Stimulated activated naive CD8-positive, alpha-beta T cell treated with anti-CD3 and anti-CD28 coated beads, Interleukin-15, amount 100 ng/mL, for 72 hours (primary cell): ENCODE data around the gene HSPB6.

Source experiments
- ATAC-seq: fragments of 150-1000 bp; cut with Tn5 transposase; 2 replicates; pipeline ENCODE4 v1.10.0; 2021; ENCODE audit warnings: mild to moderate bottlenecking, moderate library complexity
- DNase-seq, 2 donors: peaks; one replicate each; pipeline ENCODE4 v3.0.0; 2021 to 2022
- H3K27ac Mint-ChIP-seq, 2 donors: one replicate each; pipeline ENCODE4 v1.8.0; 2022; ENCODE audit warnings: mild to moderate bottlenecking in 2 of 2, mixed read lengths in 2 of 2, moderate library complexity in 2 of 2
- H3K27me3 Mint-ChIP-seq: one replicate; pipeline ENCODE4 v1.8.0; 2022; ENCODE audit warnings: mixed read lengths
- H3K4me1 Mint-ChIP-seq: one replicate; pipeline ENCODE4 v1.8.0; 2022; ENCODE audit warnings: mild to moderate bottlenecking, mixed read lengths
- H3K4me3 Mint-ChIP-seq, 2 donors: one replicate each; pipeline ENCODE4 v1.8.0; 2022; ENCODE audit warnings: mild to moderate bottlenecking in 2 of 2, mixed read lengths in 2 of 2, moderate library complexity in 1 of 2
- H3K9me3 Mint-ChIP-seq, 2 donors: one replicate each; pipeline ENCODE4 v1.8.0; 2022; ENCODE audit warnings: mixed read lengths in 2 of 2

HSPB6 gene

GRCh38 chr19:35745328-35746086 is 11.3 kb downstream of the HSPB6 start, which contains the start of the genes PSENEN and U2AF1L4:
Gene PSENEN, plus strand, starts transcription at chr19:35745651. Its CDS starts 280 bp downstream, at chr19:35745931.
Gene U2AF1L4, minus strand, starts transcription at chr19:35745418. Its CDS starts 27 bp downstream, at chr19:35745391.
- Mint-ChIP-seq H3K4me1 (peaks cover 70% of the 10 kb centered on the region), H3K4me3 (peak within 1 kb of the TSS; percentile 97 to 100), H3K9me3 (no peaks in the 10 kb centered on the region), H3K27ac (peak within 1 kb of the TSS; percentile 99 to 100), H3K27me3 (no peaks in the 10 kb centered on the region)
- DNase-seq (peak; percentile 95 to 98), ATAC-seq (peak; percentile 64)

- Mint-ChIP-seq H3K9me3 (no peaks in the 10 kb centered on the region), H3K4me3 (peak overlapping the region; percentile 97 to 100), H3K27me3 (no peaks in the 10 kb centered on the region), H3K27ac (peak overlapping the region; percentile 99 to 100), H3K4me1 (peaks cover 65% of the 10 kb centered on the region)
- ATAC-seq (peak; percentile 62), DNase-seq (peak; percentile 91)
Measured at GRCh38 chr19:35744430-35745327, 12.2 kb downstream of the HSPB6 start.

GRCh38 chr19:35743640-35744429 is 13.0 kb downstream of the HSPB6 start:
- no peaks in the 10 kb centered on the region for H3K27me3 Mint-ChIP-seq
- ATAC-seq = no peak
- H3K9me3 Mint-ChIP-seq = no peaks in the 10 kb centered on the region
- peaks cover 65% of the 10 kb centered on the region for H3K4me1 Mint-ChIP-seq
- H3K27ac Mint-ChIP-seq = peak overlapping the region; percentile 99 to 100
- DNase-seq = no peak
- H3K4me3 Mint-ChIP-seq = peak overlapping the region; percentile 97 to 100

GRCh38 chr19:35742121-35742724 is 14.6 kb downstream of the HSPB6 start, which contains the start of gene IGFLR1:
Gene IGFLR1, minus strand, starts transcription at chr19:35742452. Its CDS starts 1,272 bp downstream, at chr19:35741180.
- DNase-seq = peak; percentile 82 to 85
- no peaks in the 10 kb centered on the region for H3K27me3 Mint-ChIP-seq
- H3K4me1 Mint-ChIP-seq = peaks cover 63% of the 10 kb centered on the region
- no peaks in the 10 kb centered on the region for H3K9me3 Mint-ChIP-seq
- ATAC-seq = peak; percentile 1
- peak within 1 kb of the TSS; percentile 99 for H3K27ac Mint-ChIP-seq
- peak within 1 kb of the TSS; percentile 97 to 100 for H3K4me3 Mint-ChIP-seq

GRCh38 chr19:35741203-35741515 is 15.7 kb downstream of the HSPB6 start:
- peak overlapping the region; percentile 97 to 100 for H3K4me3 Mint-ChIP-seq
- no peaks in the 10 kb centered on the region for H3K9me3 Mint-ChIP-seq
- H3K27me3 Mint-ChIP-seq = no peaks in the 10 kb centered on the region
- peaks cover 65% of the 10 kb centered on the region for H3K4me1 Mint-ChIP-seq
- DNase-seq = no peak
- peak overlapping the region; percentile 94 to 97 for H3K27ac Mint-ChIP-seq
- peak; percentile 2 for ATAC-seq

GRCh38 chr19:35740423-35741202 is 16.2 kb downstream of the HSPB6 start:
- peak; percentile 79 for ATAC-seq
- Mint-ChIP-seq H3K4me1 (peaks cover 62% of the 10 kb centered on the region), H3K9me3 (no peaks in the 10 kb centered on the region), H3K27ac (peak overlapping the region; percentile 94 to 97), H3K27me3 (no peaks in the 10 kb centered on the region), H3K4me3 (peak overlapping the region; percentile 95 to 100)
- peak; percentile 97 to 98 for DNase-seq

- Mint-ChIP-seq H3K27me3 (no peaks in the 10 kb centered on the region), H3K4me1 (peaks cover 64% of the 10 kb centered on the region), H3K27ac (peak overlapping the region in 1 of 2 donors; percentile 97), H3K9me3 (no peaks in the 10 kb centered on the region), H3K4me3 (peak overlapping the region; percentile 95 to 100)
- ATAC-seq (peak; percentile 38), DNase-seq (no peak)
Measured at GRCh38 chr19:35740108-35740422, 16.8 kb downstream of the HSPB6 start.

GRCh38 chr19:35739275-35740107 is 17.3 kb downstream of the HSPB6 start:
- no peaks in the 10 kb centered on the region for H3K27me3 Mint-ChIP-seq
- H3K9me3 Mint-ChIP-seq = no peaks in the 10 kb centered on the region
- no peak for ATAC-seq
- DNase-seq = no peak
- H3K27ac Mint-ChIP-seq = peak overlapping the region in 1 of 2 donors; percentile 95
- H3K4me1 Mint-ChIP-seq = peaks cover 68% of the 10 kb centered on the region
- peak overlapping the region; percentile 48 to 62 for H3K4me3 Mint-ChIP-seq

GRCh38 chr19:35738887-35739229 is 18.0 kb downstream of the HSPB6 start:
- H3K27me3 Mint-ChIP-seq = no peaks in the 10 kb centered on the region
- H3K4me1 Mint-ChIP-seq = peaks cover 65% of the 10 kb centered on the region
- no peak for DNase-seq
- no peak for ATAC-seq
- peak overlapping the region in 1 of 2 donors; percentile 77 for H3K27ac Mint-ChIP-seq
- peak overlapping the region in 1 of 2 donors; percentile 62 for H3K4me3 Mint-ChIP-seq
- no peaks in the 10 kb centered on the region for H3K9me3 Mint-ChIP-seq

GRCh38 chr19:35738021-35738886 is 18.6 kb downstream of the HSPB6 start:
- Mint-ChIP-seq H3K4me1 (peaks cover 60% of the 10 kb centered on the region), H3K27ac (peak overlapping the region in 1 of 2 donors; percentile 77), H3K4me3 (no peak overlapping the region), H3K9me3 (no peaks in the 10 kb centered on the region), H3K27me3 (no peaks in the 10 kb centered on the region)
- ATAC-seq = no peak
- DNase-seq = no peak

- H3K4me3 Mint-ChIP-seq = peak overlapping the region in 1 of 2 donors; percentile 27
- H3K27ac Mint-ChIP-seq = peak overlapping the region; percentile 41 to 97
- H3K4me1 Mint-ChIP-seq = peaks cover 51% of the 10 kb centered on the region
- no peaks in the 10 kb centered on the region for H3K27me3 Mint-ChIP-seq
- no peaks in the 10 kb centered on the region for H3K9me3 Mint-ChIP-seq
- ATAC-seq (no peak), DNase-seq (peak in 1 of 2 donors; percentile 37)
Measured at GRCh38 chr19:35736913-35737886, 19.6 kb downstream of the HSPB6 start.

- no peaks in the 10 kb centered on the region for H3K9me3 Mint-ChIP-seq
- ATAC-seq = no peak
- peak overlapping the region; percentile 59 to 93 for H3K27ac Mint-ChIP-seq
- H3K4me1 Mint-ChIP-seq = peaks cover 54% of the 10 kb centered on the region
- no peak overlapping the region for H3K4me3 Mint-ChIP-seq
- no peaks in the 10 kb centered on the region for H3K27me3 Mint-ChIP-seq
- DNase-seq = no peak
Measured at GRCh38 chr19:35734889-35735288, 21.9 kb downstream of the HSPB6 start.
